Measurements from ENCODE around the gene REXO4. TPM values are rescaled to one million over a fixed set of nuclear protein-coding genes. Genes with fewer than 3 reads are reported as not detected.

The REXO4 gene
- total and polyA plus RNA-seq, 2 experiments from 2014 or later, result 31.1 to 36.3 TPM

- TF ChIP-seq ZNF462 (CRISPR knock-in tag; IDR thresholded peaks at IDR 0.05) (no peak), EZH2 (IDR thresholded peaks at IDR 0.05; ENCODE audit: low read depth, unreplicated experiment) (no peak), EZH2phosphoT487 (IDR thresholded peaks at IDR 0.05; ENCODE audit: unreplicated experiment) (no peak), ETS1 (IDR thresholded peaks at IDR 0.05) (no peak), CREB1 (CRISPR knock-in tag; IDR thresholded peaks at IDR 0.05; ENCODE audit: low read depth) (no peak)
Observed at GRCh38 chr9:133390713-133391112, 27.1 kb downstream of the REXO4 start (continued).

- Histone ChIP-seq H3K4me3 (no peak overlapping the region), H4K20me1 (replicated peaks; ENCODE audit: insufficient read depth) (no peaks in the 10 kb centered on the region), H3K27me3 (ENCODE audit: insufficient read depth) (no peaks in the 10 kb centered on the region), H3K9me2 (ENCODE audit: insufficient read depth) (no peaks in the 10 kb centered on the region), H3K4me2 (no peak overlapping the region), H3K27ac (ENCODE audit: low read depth) (no peak overlapping the region), H3K4me1 (ENCODE audit: insufficient read depth) (no peaks in the 10 kb centered on the region), H3K36me3 (ENCODE audit: insufficient read depth) (no peaks in the 10 kb centered on the region), H2AFZ (no peak overlapping the region), H3K79me2 (replicated peaks; ENCODE audit: insufficient read depth) (no peaks in the 10 kb centered on the region), H3F3A (replicated peaks; ENCODE audit: low read depth) (no peaks in the 10 kb centered on the region)
- Mint-ChIP-seq H3K4me1 (no peaks in the 10 kb centered on the region), H3K4me3 (no peak overlapping the region), H3K36me3 (ENCODE audit: low read depth) (no peaks in the 10 kb centered on the region), H3K9me3 (peaks cover 16% of the 10 kb centered on the region), H3K27ac (no peak overlapping the region), H3K27me3 (ENCODE audit: insufficient read depth, low read depth, poor library complexity) (peaks cover 11% of the 10 kb centered on the region)
- DNase-seq (ENCODE audit: low spot score) (no peak), ATAC-seq (no peak)
- TF ChIP-seq EZH2phosphoT487 (IDR thresholded peaks at IDR 0.05; ENCODE audit: unreplicated experiment), result no peak
- TF ChIP-seq ZNF114 (CRISPR knock-in tag; IDR thresholded peaks at IDR 0.05), result no peak
- no peak for TF ChIP-seq STAT1 (IDR thresholded peaks at IDR 0.05; ENCODE audit: unreplicated experiment)
- TF ChIP-seq POLR2AphosphoS5 (IDR thresholded peaks at IDR 0.05; ENCODE audit: low read depth), result no peak
- no peak for TF ChIP-seq ZNF462 (CRISPR knock-in tag; IDR thresholded peaks at IDR 0.05)
Observed at GRCh38 chr9:133389562-133389961, 28.2 kb downstream of the REXO4 start.

All from GM23338 (cell line).